A172 (cell line): Measurements from ENCODE around the gene RNU6-1. TPM values are rescaled to one million over a fixed set of nuclear protein-coding genes. Genes with fewer than 3 reads are reported as not detected.

Experiments used
- DNase-seq: peaks from one replicate; pipeline ENCODE4 v3.0.0-alpha.2; 2015; ENCODE audit warnings: low spot score
- total RNA-seq: library from RNA; depleted of rRNA; stranded (reverse); fragments of >200 nt; shearing (Covaris generic); gene quantifications from 2 replicates; pipeline ENCODE4 v1.2.3, GENCODE V29; 2014

Gene RNU6-1
- total RNA-seq, 1 experiment from 2014 or later = not detected

DNA sequence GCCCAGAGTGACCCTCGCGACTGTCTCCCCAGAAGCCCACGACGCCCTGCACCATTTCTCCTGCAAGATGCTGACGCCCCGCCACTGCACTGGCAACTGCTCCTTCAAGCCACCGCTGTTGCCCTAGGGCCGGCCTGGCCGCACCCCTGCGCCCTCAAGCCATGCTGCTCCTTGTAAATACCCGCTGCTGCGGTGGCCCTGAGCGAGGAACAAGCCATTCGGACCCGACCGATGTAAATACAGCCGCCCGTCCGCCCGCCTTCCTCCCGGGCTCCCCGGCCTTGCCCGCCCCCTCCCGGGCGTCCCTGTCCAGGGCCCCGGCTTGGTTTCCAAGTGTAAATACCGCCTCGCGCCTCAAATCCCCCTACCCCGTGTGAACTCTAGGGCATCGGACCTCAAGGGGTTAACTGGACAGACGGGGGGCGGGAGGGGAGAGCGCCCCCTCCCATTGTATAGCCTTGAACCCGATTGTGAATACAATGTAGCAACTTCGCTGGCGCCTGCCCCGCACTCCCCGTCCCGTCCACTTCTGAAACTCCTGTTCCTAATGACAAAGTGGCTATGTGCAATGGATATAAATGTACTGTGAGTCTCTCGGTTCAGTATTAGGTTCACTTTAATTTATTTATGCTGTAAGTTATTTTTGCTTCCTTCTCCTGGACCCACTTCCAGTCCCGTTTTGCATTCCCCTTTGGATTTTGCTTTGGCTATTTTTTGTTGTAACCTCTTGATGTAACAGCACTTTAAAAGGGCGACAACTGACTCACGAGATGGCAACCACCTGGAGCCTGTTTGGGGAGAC, 5.9 kb downstream of the RNU6-1 start:
- no peak for DNase-seq

DNA sequence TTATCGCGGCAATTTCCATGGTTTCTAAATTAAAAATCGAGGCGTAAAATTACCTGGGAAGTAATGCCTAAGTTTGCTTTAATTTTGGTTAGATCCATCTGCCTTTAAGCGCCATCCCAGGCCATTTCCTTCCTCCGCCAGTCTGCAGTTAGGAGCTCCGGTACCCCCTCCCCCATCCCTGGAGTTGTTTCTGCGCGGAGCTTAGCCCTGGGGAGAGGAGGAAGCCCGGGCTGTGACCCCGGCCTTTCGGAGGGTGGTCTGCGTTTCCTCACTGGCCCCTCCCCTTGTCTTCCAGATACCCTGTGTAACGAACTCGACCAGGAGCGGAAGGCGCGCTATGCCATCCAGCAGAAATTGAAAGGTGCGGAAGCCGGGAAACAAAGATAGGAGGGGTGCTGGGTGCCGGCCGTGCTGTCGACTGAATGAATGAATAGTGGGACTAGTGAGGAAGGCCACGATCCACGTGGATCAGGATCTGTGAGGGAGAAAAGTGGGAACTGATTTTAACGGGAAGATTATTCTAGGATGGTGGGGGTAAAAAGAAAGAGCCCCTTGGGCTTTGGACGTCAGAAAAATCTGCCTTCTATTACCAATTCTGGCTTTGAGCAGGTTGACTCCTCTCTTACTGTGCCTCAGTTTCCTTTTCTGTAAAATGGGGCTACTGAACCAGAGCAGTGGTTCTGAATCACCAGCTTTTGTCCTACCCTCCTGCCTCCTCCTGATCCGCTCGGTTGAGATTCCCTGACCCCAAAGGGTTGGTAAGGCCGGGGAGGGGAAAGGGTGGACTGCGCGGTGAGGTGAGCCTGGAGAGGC, 6.7 kb downstream of the RNU6-1 start:
- DNase-seq = no peak

DNA sequence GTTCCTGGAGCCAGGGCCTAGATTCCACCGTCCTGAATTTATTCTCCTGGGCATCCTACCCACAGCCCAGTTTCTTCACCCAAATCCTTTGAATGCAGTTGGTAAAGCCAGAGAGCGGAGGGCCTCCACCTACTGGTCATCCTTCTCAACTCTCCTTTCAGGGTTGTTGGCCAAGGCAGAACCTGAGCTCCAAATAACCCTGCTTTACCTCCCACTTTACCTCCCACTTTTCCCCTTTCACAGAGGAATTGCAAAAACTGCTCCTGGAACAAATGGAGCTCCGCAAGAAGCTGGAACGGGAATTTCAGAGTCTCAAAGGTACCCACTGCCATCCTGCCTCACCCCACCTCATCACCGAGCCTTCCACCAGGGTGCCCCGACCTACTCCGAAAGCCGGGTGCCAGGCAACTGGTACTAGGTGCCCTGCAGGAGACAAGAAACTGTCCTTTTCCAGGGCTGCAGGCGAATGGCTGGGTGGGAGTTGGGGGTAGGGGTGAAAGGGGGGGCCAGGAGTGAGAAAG, 7.8 kb downstream of the RNU6-1 start:
- DNase-seq = peak; percentile 44

DNA sequence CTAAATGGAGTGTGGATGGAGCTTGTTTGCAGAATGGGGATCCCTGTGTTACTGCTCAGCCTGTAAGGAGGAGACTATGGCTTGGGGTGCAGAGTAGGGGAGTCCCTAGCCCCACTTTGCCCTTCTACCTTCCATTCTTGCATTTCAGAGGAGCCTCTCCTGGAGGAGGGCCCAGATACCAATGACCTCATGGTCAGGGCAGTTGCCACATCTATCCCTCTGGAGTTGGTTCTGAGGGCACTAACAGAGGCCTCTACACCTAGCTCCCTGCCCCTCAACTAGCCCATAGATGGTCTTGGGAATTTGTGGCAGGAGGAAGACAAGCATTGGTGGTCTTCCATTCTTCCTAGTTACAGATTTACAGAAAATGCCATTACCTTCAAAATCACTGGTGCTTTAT, 8.5 kb downstream of the RNU6-1 start:
- DNase-seq = no peak

DNA sequence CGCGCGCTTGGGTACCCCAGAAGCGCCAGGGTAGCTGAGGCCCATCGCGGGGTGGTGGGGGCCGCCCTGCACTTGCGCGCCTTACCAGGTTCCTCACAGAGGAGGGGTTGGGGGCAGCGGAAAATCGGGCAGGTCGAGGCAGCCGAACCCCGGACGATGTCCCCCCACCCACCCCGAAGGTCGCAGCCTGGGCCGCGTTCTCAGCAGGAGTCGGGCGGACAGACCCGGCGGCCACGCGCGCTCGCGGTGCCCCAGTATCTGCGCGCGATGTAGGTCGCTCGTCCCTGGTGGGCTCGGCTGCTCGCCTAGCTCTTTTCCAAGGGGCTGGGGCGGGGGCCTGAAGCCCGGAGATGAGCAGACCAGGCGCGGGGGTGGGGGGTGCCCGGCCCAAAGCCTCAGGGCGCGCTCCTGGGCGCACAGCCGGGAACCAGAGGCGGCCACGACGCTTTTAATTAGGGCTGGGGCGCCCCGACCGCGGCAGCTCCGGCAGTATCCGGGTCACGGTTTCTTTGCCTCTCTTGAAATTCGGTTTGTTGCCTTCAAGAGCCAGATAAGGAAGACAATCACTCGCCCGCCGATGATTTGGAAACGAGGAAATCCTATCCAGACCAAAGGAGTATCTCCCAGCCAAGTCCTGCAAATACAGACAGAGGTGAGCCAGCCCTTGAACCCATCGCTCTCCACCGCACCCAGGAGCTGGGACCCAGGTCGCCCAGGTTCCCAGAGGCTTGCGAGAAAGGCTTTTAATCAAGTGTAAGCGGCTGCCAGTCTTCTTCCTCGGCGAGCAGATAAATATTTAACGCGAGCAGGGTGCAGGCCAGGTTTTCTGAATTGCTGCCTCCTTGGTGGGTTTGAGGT, 10.0 kb downstream of the RNU6-1 start:
- no peak for DNase-seq

DNA sequence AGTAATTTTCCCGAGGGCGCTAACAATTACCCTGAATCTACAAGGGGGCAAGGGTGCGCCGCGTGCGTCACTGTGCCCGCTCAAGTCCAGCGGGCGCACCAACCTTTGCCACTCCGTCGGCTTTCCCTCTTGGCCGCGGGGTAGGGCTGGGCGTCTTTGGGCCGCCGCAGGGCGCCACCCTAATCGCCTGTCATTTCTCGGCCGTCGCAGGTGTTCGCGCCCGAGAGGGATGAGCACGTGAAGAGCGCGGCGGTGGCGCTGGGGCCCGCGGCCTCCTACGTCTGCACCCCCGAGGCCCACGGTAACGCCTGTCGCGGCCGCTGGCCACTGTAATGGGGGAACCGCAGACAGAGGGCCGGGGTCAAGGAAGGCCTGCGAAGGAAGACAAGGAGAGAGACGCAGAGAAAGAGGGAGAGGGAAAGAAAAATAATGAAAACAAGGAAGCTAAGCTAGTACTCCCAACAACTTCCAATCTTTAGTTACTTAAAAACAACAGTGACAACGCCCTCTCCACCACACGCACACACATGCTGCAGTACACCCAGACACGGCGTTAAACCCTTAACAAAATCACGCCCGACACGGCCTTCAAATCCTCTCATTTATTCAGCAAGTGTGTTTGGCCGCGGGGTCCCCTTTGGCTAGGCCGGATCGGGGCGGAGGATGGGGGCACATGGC, 10.7 kb downstream of the RNU6-1 start:
- no peak for DNase-seq

DNA sequence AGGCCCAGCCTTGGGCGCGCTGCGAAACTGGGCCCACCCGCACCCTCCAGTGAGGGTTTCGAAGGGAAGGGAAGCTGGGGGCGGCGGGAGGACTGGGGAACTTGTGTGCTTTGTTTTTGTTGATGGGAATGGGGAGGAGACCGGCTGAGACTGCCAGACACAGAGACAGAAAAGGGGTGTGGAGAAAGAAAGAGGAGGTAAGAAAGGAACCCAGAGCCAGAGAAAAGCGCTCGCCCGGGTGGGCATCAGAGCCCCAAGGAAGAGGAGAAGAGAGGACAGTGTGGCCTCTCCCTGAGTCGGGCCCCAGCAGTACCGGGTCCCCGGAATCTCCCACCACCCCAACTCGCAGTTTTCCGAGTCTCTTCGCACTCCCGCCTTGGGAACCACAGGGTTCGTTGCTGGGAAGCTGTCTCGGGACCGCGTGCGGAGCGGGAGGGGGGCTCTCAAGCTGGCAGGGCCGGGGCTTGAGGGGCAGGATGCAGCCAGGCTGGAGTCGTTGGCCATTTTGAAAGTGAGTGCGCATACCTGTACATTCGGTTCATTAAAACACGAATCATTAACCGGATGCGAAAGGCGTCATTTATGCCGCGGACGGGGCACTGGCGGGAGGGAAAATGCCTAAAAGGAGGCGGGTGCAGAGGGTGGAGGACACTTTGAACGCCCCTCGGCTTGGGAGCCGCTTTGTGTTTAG, 11.4 kb downstream of the RNU6-1 start:
- no peak for DNase-seq

DNA sequence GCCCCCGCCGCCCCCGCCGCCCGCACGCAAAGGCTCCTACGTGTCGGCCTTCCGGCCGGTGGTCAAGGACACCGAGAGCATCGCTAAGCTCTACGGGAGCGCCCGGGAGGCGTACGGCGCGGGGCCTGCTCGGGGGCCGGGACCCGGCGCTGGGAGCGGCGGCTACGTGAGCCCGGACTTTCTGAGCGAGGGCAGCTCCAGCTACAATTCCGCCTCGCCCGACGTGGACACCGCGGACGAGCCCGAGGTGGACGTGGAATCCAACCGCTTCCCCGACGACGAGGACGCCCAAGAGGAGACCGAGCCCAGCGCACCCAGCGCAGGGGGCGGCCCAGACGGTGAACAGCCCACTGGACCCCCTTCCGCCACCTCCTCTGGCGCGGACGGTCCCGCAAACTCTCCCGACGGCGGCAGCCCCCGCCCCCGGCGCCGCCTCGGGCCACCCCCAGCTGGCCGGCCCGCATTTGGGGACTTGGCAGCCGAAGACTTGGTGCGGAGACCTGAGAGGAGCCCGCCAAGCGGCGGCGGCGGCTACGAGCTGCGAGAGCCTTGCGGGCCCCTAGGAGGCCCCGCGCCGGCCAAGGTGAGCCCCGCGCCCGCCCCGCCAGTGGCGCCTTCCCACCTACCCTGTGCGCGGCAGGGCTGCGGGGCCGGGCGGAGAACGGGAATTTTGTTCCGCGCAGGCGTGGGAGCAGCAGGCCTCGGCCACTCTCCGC, 12.1 kb downstream of the RNU6-1 start:
- DNase-seq = no peak

DNA sequence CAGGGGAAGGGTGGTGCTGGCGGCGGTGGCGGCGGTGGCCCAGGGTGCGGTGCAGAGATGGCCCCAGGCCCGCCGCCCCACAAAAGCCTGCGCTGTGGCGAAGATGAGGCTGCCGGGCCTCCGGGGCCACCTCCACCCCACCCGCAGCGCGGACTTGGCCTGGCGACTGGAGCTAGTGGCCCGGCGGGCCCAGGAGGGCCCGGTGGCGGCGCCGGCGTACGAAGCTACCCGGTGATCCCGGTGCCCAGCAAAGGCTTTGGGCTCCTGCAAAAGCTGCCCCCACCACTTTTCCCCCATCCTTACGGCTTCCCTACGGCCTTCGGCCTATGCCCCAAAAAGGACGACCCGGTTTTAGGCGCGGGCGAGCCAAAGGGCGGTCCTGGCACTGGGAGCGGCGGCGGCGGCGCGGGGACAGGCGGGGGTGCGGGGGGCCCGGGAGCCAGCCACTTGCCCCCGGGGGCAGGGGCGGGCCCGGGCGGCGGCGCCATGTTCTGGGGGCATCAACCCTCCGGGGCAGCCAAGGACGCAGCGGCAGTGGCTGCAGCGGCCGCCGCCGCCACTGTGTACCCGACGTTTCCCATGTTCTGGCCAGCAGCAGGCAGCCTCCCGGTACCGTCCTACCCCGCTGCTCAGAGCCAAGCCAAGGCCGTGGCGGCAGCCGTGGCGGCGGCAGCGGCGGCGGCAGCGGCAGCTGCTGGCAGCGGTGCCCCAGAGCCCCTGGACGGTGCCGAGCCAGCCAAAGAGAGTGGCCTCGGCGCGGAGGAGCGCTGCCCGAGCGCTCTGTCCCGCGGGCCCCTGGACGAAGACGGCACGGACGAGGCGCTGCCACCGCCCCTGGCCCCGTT, 12.9 kb downstream of the RNU6-1 start:
- DNase-seq = no peak

DNA sequence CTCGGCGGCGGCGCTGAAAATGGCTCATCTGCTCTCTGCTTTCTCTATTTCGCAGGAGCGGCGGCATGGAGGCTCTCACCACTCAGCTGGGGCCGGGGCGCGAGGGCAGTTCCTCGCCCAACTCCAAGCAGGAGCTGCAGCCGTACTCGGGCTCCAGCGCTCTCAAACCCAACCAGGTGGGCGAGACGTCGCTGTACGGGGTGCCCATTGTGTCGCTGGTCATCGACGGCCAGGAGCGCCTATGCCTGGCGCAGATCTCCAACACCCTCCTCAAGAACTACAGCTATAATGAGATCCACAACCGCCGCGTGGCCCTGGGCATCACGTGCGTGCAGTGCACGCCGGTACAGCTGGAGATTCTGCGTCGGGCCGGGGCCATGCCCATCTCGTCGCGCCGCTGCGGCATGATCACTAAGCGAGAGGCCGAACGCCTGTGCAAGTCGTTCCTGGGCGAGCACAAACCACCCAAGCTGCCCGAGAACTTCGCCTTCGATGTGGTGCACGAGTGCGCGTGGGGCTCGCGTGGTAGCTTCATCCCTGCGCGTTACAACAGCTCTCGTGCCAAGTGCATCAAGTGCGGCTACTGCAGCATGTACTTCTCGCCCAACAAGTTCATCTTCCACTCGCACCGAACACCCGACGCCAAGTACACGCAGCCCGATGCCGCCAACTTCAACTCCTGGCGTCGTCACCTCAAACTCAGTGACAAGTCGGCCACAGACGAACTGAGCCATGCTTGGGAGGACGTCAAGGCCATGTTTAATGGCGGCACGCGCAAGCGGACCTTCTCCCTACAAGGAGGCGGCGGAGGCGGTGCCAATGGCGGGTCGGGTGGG, 13.7 kb downstream of the RNU6-1 start:
- DNase-seq = no peak

DNA sequence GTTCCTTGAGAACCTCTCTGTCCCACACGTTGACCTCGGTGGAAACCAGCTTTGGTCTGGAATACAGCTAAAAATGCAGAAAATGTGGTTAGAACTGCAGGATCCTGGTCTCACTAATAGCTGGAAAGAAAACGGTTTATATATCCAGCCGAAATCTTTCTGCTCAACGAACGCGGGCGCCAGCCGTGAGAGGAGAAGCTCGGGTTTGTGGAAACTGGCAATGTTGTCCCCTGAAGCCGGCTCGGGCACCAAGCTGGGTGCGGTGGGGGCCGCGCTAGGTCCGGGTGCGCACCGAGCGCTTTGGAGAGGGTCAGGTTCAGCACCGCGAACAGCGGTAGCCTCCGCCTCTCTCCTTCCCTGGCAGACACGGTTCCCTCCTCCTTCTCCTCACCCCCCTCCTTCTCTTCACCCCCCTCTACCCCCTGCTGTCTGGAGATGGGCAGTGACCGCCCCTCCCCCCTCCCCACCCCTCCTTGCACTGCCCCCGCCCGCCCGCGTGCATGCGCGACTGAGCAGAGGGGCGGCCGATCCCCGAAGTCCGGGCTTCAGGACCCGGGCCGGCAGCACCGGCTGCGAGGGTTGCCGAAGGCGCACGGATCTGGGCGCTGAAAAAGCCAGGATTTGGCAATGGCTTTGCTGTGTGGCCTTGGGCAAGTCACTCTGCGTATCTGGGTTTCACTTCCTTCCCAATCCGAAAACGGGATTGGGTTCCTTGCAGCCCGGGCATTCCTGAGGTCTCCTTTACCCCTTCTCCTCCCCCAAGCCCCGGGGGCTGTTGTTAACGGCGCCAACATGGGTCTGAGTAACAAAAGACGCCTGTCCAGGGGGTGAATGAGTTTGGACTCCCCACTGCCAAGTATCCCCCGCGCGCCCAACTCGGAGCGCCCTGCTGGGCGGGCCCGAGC, 14.6 kb downstream of the RNU6-1 start, which contains the start of gene SKOR1:
SKOR1 (plus strand) TSS at position 534 of the 905 bp plus-strand sequence; CDS start at position 628, 94 bp downstream.
- DNase-seq = no peak

DNA sequence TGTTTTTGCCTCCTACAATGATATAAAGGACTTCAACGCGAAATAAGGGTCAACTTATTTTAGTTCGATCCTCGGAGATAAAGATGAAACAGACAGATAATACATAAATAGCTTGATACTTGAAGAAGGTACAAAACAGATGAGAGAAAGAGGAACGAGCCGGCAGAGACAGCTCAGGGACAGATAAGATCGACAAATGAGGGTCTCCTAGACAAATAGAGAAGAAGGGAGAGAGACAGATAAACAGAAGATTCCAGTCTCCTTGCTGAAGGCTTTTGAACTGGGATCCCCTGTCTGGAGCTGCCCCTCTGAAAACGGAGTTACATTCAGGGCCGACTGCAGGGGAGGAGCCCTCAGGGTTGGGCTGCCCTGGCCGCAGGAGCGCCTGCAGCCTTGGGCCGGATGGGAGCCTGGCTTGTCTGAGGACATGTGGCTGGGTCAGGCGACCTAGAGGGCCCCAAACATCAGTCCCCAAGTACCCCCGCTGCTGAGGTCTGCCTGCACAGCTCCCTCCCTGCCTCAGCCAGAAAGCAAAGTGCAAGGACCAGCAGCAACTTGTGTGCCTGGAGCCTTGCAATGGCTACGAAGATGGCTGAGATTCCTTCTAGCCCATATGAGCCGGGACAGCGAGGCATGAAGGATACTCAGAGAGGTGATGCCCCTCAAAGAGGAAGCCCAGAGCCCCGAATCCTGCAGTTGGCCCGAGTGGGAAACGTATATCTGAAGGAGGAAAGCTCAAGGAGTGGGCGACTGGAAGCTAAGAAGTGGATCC, 15.5 kb downstream of the RNU6-1 start:
- no peak for DNase-seq

DNA sequence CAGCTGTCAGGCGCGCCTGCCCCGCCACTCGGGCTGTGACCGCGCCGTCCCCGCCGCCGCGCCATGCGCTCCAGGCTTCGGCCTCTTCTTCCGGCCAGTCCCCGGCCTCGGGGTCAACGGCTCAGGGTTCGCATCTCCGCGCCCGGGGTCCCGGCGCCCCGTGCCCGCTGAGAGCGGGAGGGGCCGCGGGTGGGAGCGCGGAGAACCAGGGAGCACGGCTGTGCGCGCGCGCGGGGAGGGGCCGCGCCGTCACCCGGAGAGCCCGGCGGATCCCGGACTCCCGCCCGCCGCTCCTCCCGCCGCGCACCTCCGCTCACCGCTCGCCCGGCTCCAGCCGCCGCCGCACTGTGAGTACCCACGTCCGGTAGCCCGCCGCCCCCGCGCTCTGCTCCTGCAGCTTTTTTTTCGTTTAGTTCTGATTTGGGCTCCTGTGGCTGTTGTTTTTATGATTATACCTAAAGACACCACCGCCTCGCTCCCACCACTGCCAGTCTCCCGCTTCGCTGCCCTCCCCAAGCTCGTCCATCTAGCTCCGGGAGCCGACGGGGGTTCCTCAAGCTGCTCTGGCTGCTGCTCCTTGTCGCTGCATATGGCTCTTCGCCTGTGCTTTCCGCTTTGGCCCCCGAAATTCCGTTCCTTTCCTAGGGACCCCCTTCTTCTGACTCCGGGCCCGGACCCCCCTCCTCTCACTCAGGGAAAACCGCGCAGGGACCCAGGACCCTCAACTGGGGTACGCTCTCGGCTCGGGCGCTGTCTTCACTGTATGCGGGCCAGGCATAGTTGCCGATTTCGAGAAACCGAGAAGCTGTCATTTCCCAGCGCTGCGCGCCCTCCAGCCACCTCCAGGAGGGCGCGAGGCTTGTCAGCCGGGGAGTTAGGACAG, 16.3 kb downstream of the RNU6-1 start:
- DNase-seq = no peak

DNA sequence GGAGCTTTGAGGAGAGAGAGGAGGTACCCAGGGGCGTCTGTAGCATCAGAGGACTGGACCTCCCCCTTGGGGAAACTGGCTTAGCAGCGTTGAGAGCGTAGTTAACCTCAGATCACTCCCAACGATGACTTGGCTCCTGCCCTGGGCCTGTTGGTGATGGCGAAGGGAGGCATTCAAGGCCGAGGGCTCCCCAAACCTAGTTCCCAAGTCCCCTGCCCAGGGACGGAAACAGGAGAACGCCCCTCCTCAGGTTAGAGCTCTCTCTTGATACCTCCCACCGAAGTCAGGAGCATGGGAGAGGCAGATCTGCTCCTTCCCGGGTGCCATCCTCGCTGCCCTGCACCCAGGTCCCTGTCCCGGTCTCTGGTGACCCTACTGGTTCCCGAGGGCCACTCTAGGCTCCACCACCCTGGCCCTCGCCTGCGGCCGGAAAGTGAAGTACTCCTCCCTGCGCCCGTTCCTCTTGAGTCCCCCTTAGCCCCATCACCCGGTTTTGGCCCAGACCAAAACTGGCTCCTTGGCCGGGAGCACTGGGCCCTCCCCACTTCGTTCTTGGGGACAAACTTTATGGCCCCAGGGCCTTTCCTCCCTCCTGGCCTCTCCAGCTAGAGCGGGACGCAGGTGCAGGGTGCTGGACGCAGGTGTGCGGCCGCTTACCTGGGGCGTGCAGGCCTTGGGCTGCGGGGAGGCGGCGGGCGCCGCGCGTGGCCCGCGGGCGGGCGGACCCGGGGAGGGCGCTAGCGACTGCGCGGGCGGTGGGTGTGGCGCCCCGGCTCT, 17.1 kb downstream of the RNU6-1 start:
- no peak for DNase-seq
